WTC11 (cell line): ENCODE results near the gene SFT2D1. TPM values are rescaled to one million over a fixed set of nuclear protein-coding genes. Genes with fewer than 3 reads are reported as not detected.

Experiments used
- ATAC-seq: fragments of 200-7000 bp; cut with Tn5 transposase; 2 replicates; pipeline ENCODE4 v1.10.0; 2021; ENCODE audit warnings: mild to moderate bottlenecking, moderate library complexity
- CTCF ChIA-PET: fragments of 300-600 bp; sonication (Branson Sonifier 250); formaldehyde crosslinking; loops from one replicate; lab custom pipeline; 2021; ENCODE audit warnings: antibody characterized with exemption; lab: Charles Lee
- POLR2A ChIA-PET: fragments of 350-600 bp; sonication (Branson Sonifier 250); formaldehyde crosslinking; loops from one replicate; lab custom pipeline; 2021; ENCODE audit warnings: antibody characterized with exemption; lab: Charles Lee
- DNase-seq: peaks from one replicate; pipeline ENCODE4 v3.0.0; 2021; ENCODE audit warnings: low spot score
- H3K27ac Mint-ChIP-seq: 2 replicates; pipeline ENCODE4 v1.8.0; 2021; ENCODE audit warnings: mixed read lengths
- H3K27me3 Mint-ChIP-seq: 2 replicates; pipeline ENCODE4 v1.8.0; 2021; ENCODE audit warnings: low read depth, mild to moderate bottlenecking, moderate library complexity, mixed read lengths
- H3K36me3 Mint-ChIP-seq: 2 replicates; pipeline ENCODE4 v1.8.0; 2021; ENCODE audit warnings: mixed read lengths
- H3K4me1 Mint-ChIP-seq: 2 replicates; pipeline ENCODE4 v1.8.0; 2022; ENCODE audit warnings: mixed read lengths
- H3K4me3 Mint-ChIP-seq: 2 replicates; pipeline ENCODE4 v1.8.0; 2021; ENCODE audit warnings: mild to moderate bottlenecking, moderate library complexity, mixed read lengths
- H3K9me3 Mint-ChIP-seq: 2 replicates; pipeline ENCODE4 v1.8.0; 2021; ENCODE audit warnings: mixed read lengths
- ATF6 ChIP-seq: sonication (generic); formaldehyde crosslinking; IDR thresholded peaks from 2 replicates; pipeline ENCODE4 v1.8.1; 2023; ENCODE audit warnings: mild to moderate bottlenecking, missing genetic modification reagents
- CBFB ChIP-seq: sonication (generic); formaldehyde crosslinking; IDR thresholded peaks from 2 replicates; pipeline ENCODE4 v1.8.1; 2022; ENCODE audit warnings: mild to moderate bottlenecking, low read depth, missing genetic modification reagents
- CREB1 ChIP-seq: sonication (generic); formaldehyde crosslinking; IDR thresholded peaks from 2 replicates; pipeline ENCODE4 v1.8.0; 2023; ENCODE audit warnings: mild to moderate bottlenecking, missing genetic modification reagents
- CTCF ChIP-seq: fragments of 200-600 bp; IDR thresholded peaks from 2 replicates; pipeline ENCODE4 v1.8.0; 2022; ENCODE audit warnings: antibody characterized with exemption
- ELF4 ChIP-seq: sonication (generic); formaldehyde crosslinking; IDR thresholded peaks from 2 replicates; pipeline ENCODE4 v1.8.1; 2022; ENCODE audit warnings: low read depth, mild to moderate bottlenecking, moderate library complexity, missing genetic modification reagents
- GTF2I ChIP-seq: fragments of 250-450 bp; sonication (Bioruptor Pico); conservative IDR thresholded peaks from 2 replicates; pipeline ENCODE4 v1.4.0; 2021; ENCODE audit warnings: mild to moderate bottlenecking
- HMGXB4 ChIP-seq: sonication (generic); formaldehyde crosslinking; IDR thresholded peaks from 2 replicates; pipeline ENCODE4 v1.8.1; 2023; ENCODE audit warnings: mild to moderate bottlenecking, moderate library complexity, missing genetic modification reagents
- KAT7 ChIP-seq: sonication (generic); formaldehyde crosslinking; IDR thresholded peaks from 2 replicates; pipeline ENCODE4 v1.8.1; 2023; ENCODE audit warnings: missing genetic modification reagents, mild to moderate bottlenecking, borderline replicate concordance
- NR1H2 ChIP-seq: sonication (generic); formaldehyde crosslinking; IDR thresholded peaks from 2 replicates; pipeline ENCODE4 v1.9.0; 2021; ENCODE audit warnings: mild to moderate bottlenecking, moderate library complexity, missing genetic modification reagents
- NR3C1 ChIP-seq: sonication (generic); formaldehyde crosslinking; conservative IDR thresholded peaks from 2 replicates; pipeline ENCODE4 v1.8.1; 2023; ENCODE audit warnings: low read depth, mild to moderate bottlenecking, missing genetic modification reagents
- PRDM15 ChIP-seq: sonication (generic); formaldehyde crosslinking; IDR thresholded peaks from 2 replicates; pipeline ENCODE4 v1.8.0; 2022; ENCODE audit warnings: missing genetic modification reagents
- TEAD4 ChIP-seq: sonication (generic); formaldehyde crosslinking; IDR thresholded peaks from 2 replicates; pipeline ENCODE4 v1.8.0; 2022; ENCODE audit warnings: mild to moderate bottlenecking, missing genetic modification reagents
- TP53 ChIP-seq: sonication (generic); formaldehyde crosslinking; IDR thresholded peaks from 2 replicates; pipeline ENCODE4 v1.8.1; 2023; ENCODE audit warnings: mild to moderate bottlenecking, missing genetic modification reagents
- USF1 ChIP-seq: sonication (generic); formaldehyde crosslinking; IDR thresholded peaks from 2 replicates; pipeline ENCODE4 v1.8.0; 2022; ENCODE audit warnings: mild to moderate bottlenecking, missing genetic modification reagents
- ZBTB43 ChIP-seq: sonication (generic); formaldehyde crosslinking; IDR thresholded peaks from 2 replicates; pipeline ENCODE4 v1.8.1; 2023; ENCODE audit warnings: mild to moderate bottlenecking, missing genetic modification reagents
- ZNF121 ChIP-seq: sonication (generic); formaldehyde crosslinking; IDR thresholded peaks from 2 replicates; pipeline ENCODE4 v1.8.0; 2023; ENCODE audit warnings: missing genetic modification reagents
- ZNF317 ChIP-seq: sonication (generic); formaldehyde crosslinking; IDR thresholded peaks from 2 replicates; pipeline ENCODE4 v1.8.1; 2023; ENCODE audit warnings: low read depth, mild to moderate bottlenecking, moderate library complexity, missing genetic modification reagents, borderline replicate concordance
- total RNA-seq: library from RNA; stranded (reverse); gene quantifications from 3 replicates; pipeline ENCODE4 v1.2.3, GENCODE V29; 2021

The SFT2D1 gene
- total RNA-seq, 1 experiment from 2014 or later: 53.1 TPM

- H3K36me3 Mint-ChIP-seq: no peaks in the 10 kb centered on the region
- peaks cover 5% of the 10 kb centered on the region; the same call in 1 of the 2 replicates for H3K4me1 Mint-ChIP-seq
- ChIA-PET CTCF (interaction anchor here (1.1 to 2.2 kb wide), 3 partner anchors 9 to 115 kb away, joined by 4 to 10 read pairs (median 7); partner anchors contain the start of gene PRR18), POLR2A (no interaction called here)
- H3K4me3 Mint-ChIP-seq: no peak overlapping the region
- ATAC-seq (no peak), DNase-seq (no peak)
- TF ChIP-seq NR1H2 (CRISPR knock-in tag) (no peak), TEAD4 (CRISPR knock-in tag) (no peak), CREB1 (CRISPR knock-in tag) (no peak), CBFB (no peak), ZNF121 (CRISPR knock-in tag) (no peak), GTF2I (CRISPR knock-in tag) (no peak), PRDM15 (CRISPR knock-in tag) (no peak), TP53 (no peak), ELF4 (CRISPR knock-in tag) (no peak), KAT7 (no peak)
- H3K27ac Mint-ChIP-seq: no peak overlapping the region
- H3K9me3 Mint-ChIP-seq: no peaks in the 10 kb centered on the region
- H3K27me3 Mint-ChIP-seq: no peaks in the 10 kb centered on the region; the same call in 1 of the 2 replicates
These were observed 57.1 kb downstream of the SFT2D1 start for GRCh38 chr6:166285233-166285632.

GRCh38 chr6:166284640-166285039, 57.7 kb downstream of the SFT2D1 start:
- Mint-ChIP-seq H3K27ac (no peak overlapping the region), H3K9me3 (peaks cover 1% of the 10 kb centered on the region; the same call in 1 of the 2 replicates), H3K27me3 (no peaks in the 10 kb centered on the region; the same call in 1 of the 2 replicates), H3K4me3 (no peak overlapping the region), H3K4me1 (peaks cover 5% of the 10 kb centered on the region; the same call in 1 of the 2 replicates), H3K36me3 (no peaks in the 10 kb centered on the region)
- TF ChIP-seq CTCF: no peak
- TF ChIP-seq NR3C1: no peak
- TF ChIP-seq ATF6: no peak
- TF ChIP-seq ZBTB43: no peak
- no peak for TF ChIP-seq USF1
- no peak for TF ChIP-seq ZNF317 (CRISPR knock-in tag)
- no peak for TF ChIP-seq HMGXB4
- ChIA-PET POLR2A (no interaction called here), CTCF (interaction anchor here (1.1 to 2.2 kb wide), 3 partner anchors 9 to 116 kb away, joined by 4 to 10 read pairs (median 7); partner anchors contain the start of gene PRR18)
- ATAC-seq: no peak
- no peak for DNase-seq
